Measurements from ENCODE around the gene AZU1.

The AZU1 gene

DNA sequence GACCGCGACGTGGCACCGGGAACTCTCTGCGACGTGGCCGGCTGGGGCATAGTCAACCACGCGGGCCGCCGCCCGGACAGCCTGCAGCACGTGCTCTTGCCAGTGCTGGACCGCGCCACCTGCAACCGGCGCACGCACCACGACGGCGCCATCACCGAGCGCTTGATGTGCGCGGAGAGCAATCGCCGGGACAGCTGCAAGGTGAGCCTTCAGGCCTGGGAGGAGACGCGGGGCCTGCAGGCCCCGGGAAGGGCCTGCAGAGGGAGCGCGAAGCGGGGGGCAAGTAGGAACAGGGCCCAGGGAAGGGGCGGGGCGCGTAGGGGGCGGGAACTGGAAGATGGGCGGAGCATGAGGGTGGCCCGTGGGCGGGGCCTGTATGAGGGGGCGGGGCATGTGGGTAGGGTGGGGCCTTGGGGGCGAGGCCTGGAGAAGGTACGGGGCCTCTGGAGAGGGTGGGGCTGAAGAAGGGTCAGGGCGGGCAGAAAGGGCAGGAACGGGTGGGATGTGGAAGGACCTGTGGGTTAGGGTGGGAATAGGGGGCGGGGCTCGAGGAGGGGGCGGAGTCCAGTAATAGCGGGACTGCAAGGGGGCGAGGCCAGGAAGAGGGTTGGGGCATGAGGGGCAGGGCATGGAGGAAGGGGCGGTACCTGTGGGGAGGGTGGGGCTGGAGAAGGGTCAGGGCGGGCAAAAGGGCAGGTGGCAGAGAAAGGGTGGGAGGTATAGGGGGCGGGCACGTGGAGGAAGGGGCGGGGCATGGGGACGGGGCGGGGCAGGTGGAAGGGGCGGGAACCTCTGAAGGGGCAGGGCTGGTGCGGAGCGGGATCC, 34.3 kb downstream of the AZU1 start:
- Mint-ChIP-seq H3K4me3 (no peak overlapping the region), H3K36me3 (ENCODE audit: low read depth) (no peaks in the 10 kb centered on the region), H3K27me3 (peaks cover 7% of the 10 kb centered on the region), H3K4me1 (ENCODE audit: low read depth) (peaks cover 13% of the 10 kb centered on the region), H3K27ac (no peak overlapping the region), H3K9me3 (no peaks in the 10 kb centered on the region)

DNA sequence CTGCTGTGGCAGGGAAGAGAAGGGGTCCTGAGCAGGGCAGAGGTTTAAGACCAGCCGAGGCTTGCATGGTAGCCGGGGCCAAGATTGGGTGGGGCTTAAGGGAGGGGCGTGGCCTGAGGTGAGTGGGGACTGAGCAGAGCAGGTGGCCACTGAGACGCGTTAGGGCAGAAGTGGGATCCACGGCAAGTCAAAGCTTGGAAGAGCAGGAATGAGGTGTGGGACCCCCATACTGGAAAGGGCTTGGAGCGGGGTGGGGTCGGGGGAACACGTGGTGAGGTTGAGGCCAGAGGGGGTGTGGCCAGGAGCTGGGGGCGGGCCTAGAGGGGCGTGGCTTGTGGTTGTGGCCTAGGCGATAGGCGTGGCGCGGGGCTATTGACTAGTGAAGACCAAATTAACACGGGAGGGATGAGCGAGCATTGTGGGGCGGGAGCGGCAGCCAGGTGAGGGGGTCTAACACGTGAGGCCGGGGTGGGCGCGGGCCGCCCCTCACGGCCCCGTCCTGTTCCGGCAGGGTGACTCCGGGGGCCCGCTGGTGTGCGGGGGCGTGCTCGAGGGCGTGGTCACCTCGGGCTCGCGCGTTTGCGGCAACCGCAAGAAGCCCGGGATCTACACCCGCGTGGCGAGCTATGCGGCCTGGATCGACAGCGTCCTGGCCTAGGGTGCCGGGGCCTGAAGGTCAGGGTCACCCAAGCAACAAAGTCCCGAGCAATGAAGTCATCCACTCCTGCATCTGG, 35.1 kb downstream of the AZU1 start:
- H3K27ac Mint-ChIP-seq = no peak overlapping the region
- peaks cover 7% of the 10 kb centered on the region for H3K27me3 Mint-ChIP-seq
- H3K4me1 Mint-ChIP-seq (ENCODE audit: low read depth) = peaks cover 13% of the 10 kb centered on the region
- no peaks in the 10 kb centered on the region for H3K9me3 Mint-ChIP-seq
- peaks cover 4% of the 10 kb centered on the region for H3K36me3 Mint-ChIP-seq (ENCODE audit: low read depth)
- peak overlapping the region; percentile 45 for H3K4me3 Mint-ChIP-seq

DNA sequence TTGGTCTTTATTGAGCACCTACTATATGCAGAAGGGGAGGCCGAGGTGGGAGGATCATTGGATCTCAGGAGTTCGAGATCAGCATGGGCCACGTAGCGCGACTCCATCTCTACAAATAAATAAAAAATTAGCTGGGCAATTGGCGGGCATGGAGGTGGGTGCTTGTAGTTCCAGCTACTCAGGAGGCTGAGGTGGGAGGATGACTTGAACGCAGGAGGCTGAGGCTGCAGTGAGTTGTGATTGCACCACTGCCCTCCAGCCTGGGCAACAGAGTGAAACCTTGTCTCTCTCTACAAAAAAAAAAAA, 35.6 kb downstream of the AZU1 start:
- Mint-ChIP-seq H3K27ac (no peak overlapping the region), H3K27me3 (peaks cover 5% of the 10 kb centered on the region), H3K4me1 (ENCODE audit: low read depth) (peaks cover 13% of the 10 kb centered on the region), H3K36me3 (ENCODE audit: low read depth) (peaks cover 4% of the 10 kb centered on the region), H3K9me3 (no peaks in the 10 kb centered on the region), H3K4me3 (no peak overlapping the region)

DNA sequence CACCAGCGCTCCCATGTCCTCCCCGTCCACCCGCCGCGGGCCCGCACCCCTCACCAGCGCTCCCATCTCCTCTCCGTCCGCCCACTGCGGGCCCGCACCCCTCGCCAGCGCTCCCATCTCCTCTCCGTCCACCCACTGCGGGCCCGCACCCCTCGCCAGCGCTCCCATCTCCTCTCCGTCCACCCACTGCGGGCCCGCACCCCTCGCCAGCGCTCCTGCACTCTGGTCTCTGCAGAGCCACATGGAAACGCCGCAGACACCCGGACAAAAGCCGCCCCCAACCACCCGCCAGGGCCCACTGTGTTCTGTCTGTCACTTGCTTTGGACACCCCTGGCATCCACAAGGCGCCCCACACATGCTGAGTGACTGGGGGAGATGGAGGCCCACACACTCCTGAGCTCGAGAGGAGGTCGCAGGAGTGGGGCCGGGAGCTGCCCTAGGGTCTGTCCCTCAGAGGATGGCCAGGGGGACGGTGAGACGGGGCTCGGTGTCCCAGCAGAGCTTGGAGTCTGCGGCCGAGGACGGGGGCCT, 39.2 kb downstream of the AZU1 start:
- Mint-ChIP-seq H3K27me3 (no peaks in the 10 kb centered on the region), H3K36me3 (ENCODE audit: low read depth) (peaks cover 13% of the 10 kb centered on the region), H3K4me3 (no peak overlapping the region), H3K4me1 (ENCODE audit: low read depth) (peaks cover 16% of the 10 kb centered on the region), H3K27ac (no peak overlapping the region), H3K9me3 (no peaks in the 10 kb centered on the region)

- Mint-ChIP-seq H3K4me3 (no peak overlapping the region), H3K36me3 (ENCODE audit: low read depth) (peaks cover 13% of the 10 kb centered on the region), H3K27ac (no peak overlapping the region), H3K4me1 (ENCODE audit: low read depth) (peaks cover 21% of the 10 kb centered on the region), H3K27me3 (no peaks in the 10 kb centered on the region), H3K9me3 (no peaks in the 10 kb centered on the region)
These were observed 39.7 kb downstream of the AZU1 start for GRCh38 chr19:867301-867793.

DNA sequence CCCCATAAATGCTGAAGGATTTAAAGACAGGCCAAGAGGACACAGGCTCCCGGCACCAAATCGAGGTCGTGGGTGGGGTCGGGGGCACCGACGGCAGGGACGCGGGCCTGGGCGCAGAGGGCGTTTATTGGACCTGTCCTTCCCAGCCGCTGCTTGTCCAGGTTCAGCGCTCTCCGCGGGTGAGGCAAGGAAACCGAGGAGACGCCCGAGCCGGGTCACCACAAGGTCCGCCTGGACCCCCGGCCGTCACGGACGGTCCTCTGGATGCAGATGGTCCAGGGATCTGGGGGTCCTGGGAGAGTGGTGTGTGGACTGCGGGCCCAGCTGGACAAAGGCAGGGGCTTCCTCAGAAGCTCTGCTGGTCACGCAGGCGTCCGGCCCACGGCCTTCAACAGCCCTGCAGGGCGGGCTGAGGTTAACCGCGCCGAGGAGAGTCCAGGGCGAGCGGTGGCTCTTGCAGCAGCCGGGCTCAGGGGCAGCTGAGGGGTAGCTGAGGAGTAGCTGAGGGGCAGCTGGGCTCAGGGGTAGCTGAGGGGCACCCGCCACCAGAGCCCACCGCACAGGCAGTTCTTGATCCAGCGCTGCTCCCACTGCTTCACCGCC, 40.3 kb downstream of the AZU1 start:
- peaks cover 13% of the 10 kb centered on the region for H3K36me3 Mint-ChIP-seq (ENCODE audit: low read depth)
- H3K27ac Mint-ChIP-seq = no peak overlapping the region
- no peaks in the 10 kb centered on the region for H3K9me3 Mint-ChIP-seq

GRCh38 chr19:868458-869244, 41.0 kb downstream of the AZU1 start:
- Mint-ChIP-seq H3K36me3 (ENCODE audit: low read depth) (peaks cover 13% of the 10 kb centered on the region), H3K9me3 (no peaks in the 10 kb centered on the region), H3K4me3 (no peak overlapping the region), H3K27me3 (no peaks in the 10 kb centered on the region), H3K27ac (no peak overlapping the region), H3K4me1 (ENCODE audit: low read depth) (peaks cover 14% of the 10 kb centered on the region)

More for the DNA sequence above, 40.3 kb downstream of the AZU1 start:
- Mint-ChIP-seq H3K27me3 (no peaks in the 10 kb centered on the region), H3K4me1 (ENCODE audit: low read depth) (peaks cover 20% of the 10 kb centered on the region), H3K4me3 (no peak overlapping the region)

DNA sequence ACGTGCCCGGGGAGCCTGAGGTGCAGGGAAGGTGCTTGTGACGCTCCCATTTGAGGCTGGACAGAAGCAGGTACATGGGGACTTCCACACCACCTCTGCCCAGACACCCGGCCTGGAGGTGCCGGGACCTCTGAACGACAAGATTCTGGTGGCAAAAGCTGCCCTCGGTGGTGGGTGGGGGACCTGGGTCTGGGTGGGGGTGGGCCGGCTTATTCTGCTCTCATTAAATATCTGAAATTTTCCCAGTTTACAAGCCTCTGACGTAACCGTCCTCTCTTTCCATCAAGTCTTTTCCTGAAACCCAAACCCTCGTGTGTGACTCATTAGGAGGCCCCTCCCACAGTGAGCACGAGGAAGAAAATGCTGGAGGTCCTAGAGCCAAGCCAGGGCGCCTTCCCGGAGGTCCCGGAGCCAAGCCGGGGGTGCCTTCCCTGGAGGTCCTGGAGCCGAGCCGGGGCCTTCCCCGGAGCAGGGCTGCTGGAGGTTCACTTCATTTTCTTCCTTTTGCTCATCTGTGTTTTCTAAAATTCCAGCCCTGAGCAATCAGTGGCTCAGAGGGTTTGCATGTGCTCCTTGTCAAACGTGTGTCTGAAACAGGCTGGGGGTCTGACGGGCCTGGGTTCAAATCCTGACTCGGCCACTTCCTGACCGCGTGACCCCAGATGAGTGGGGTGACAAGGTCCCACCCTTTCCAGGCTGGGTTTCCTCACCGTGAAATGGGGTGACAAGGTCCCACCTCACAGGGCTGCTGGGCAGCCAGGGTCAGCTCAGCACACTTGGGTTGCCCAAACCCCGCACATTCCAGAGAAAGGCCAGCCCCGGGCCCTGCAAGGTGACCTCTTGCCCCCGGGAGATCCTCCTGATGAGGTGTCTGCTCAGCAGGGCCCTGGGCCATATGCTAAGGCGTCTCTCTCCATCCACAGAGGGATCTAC, 41.9 kb downstream of the AZU1 start:
- Mint-ChIP-seq H3K9me3 (no peaks in the 10 kb centered on the region), H3K4me3 (no peak overlapping the region), H3K27ac (no peak overlapping the region)

GRCh38 chr19:870314-870713, 42.7 kb downstream of the AZU1 start:
- Mint-ChIP-seq H3K9me3 (no peaks in the 10 kb centered on the region), H3K36me3 (ENCODE audit: low read depth) (peaks cover 13% of the 10 kb centered on the region), H3K4me3 (no peak overlapping the region), H3K4me1 (ENCODE audit: low read depth) (peaks cover 12% of the 10 kb centered on the region), H3K27me3 (no peaks in the 10 kb centered on the region), H3K27ac (no peak overlapping the region)

More for the DNA sequence above, 41.9 kb downstream of the AZU1 start:
- peaks cover 13% of the 10 kb centered on the region for H3K36me3 Mint-ChIP-seq (ENCODE audit: low read depth)
- H3K4me1 Mint-ChIP-seq (ENCODE audit: low read depth) = peaks cover 12% of the 10 kb centered on the region
- H3K27me3 Mint-ChIP-seq = no peaks in the 10 kb centered on the region

DNA sequence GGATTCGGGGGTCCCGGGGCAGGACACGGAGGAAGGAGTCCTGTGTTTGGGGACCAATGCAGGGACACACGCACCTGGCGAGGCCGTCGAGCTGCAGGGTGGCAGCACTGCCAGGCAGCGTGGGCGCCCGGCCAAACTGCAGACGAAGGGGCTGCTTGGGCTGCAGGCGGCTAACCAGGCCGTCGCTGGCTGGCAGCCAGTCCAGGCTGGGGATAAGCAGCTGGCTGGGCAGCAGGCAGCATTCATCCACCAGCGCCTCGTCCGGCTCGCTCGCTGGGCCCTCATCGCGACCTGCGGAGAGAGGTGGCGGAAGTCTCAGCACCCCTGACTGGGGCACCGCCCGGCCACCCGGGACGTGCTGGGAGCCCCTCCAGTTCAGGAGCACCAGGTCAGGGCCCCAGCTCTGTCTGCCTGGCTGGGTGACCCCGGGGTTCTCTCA, 43.3 kb downstream of the AZU1 start:
- H3K9me3 Mint-ChIP-seq = no peaks in the 10 kb centered on the region
- H3K27me3 Mint-ChIP-seq = no peaks in the 10 kb centered on the region
- peaks cover 12% of the 10 kb centered on the region for H3K4me1 Mint-ChIP-seq (ENCODE audit: low read depth)
- H3K27ac Mint-ChIP-seq = no peak overlapping the region
- no peak overlapping the region for H3K4me3 Mint-ChIP-seq
- peaks cover 18% of the 10 kb centered on the region for H3K36me3 Mint-ChIP-seq (ENCODE audit: low read depth)

DNA sequence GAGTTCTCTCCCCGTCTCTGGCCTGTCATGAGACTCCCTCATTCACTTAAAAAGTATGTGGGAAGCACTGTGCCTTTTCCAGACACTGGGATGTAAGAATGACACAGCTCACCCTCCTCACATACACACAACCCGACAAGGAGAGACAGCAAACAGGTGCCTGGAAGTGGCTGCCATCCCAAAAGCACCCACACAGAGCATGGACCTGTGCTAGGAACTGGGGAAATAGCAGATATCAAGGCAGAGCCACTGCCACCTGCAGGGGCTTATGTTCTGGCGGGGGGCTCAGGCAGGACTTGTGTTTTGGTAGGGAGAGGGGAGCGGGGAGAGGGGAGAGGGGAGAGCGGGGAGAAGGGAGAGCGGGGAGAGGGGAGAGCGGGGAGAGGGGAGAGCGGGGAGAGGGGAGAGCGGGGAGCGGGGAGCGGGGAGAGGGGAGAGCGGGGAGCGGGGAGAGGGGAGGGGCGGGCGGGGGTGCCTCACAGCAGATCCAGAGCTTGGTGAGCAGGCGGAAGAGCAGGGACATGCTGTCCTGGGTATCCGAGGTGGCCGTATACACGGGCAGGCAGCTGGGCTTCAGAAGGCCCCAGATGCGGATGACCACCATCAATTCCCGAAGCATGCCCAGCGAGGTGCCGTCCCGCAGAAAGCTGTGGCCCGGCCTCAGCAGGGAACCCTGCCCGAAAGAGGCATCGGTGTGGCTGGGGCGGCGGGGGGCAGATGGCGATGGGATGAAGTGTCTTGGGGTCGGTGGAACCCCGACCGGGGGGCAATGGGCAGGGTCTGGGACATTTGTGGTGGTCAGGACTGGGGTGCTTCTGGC, 44.0 kb downstream of the AZU1 start:
- Mint-ChIP-seq H3K4me3 (no peak overlapping the region), H3K27me3 (no peaks in the 10 kb centered on the region), H3K4me1 (ENCODE audit: low read depth) (peaks cover 12% of the 10 kb centered on the region), H3K9me3 (no peaks in the 10 kb centered on the region), H3K36me3 (ENCODE audit: low read depth) (peaks cover 22% of the 10 kb centered on the region), H3K27ac (peak overlapping the region; percentile 61)

GRCh38 chr19:872266-872951, 44.8 kb downstream of the AZU1 start:
- H3K27me3 Mint-ChIP-seq = no peaks in the 10 kb centered on the region
- no peaks in the 10 kb centered on the region for H3K9me3 Mint-ChIP-seq
- H3K36me3 Mint-ChIP-seq (ENCODE audit: low read depth) = peaks cover 20% of the 10 kb centered on the region
- peak overlapping the region; percentile 60 for H3K4me3 Mint-ChIP-seq
- no peak overlapping the region for H3K27ac Mint-ChIP-seq
- H3K4me1 Mint-ChIP-seq (ENCODE audit: low read depth) = peaks cover 12% of the 10 kb centered on the region
